GM18867 (cell line): Measurements from ENCODE around the gene TMEM62.
"Not testable (repeated sequence)": the region's sequence is repeated elsewhere in the genome, so short reads cannot be mapped to it uniquely, and the experiment has no call there.

Source experiments
- ATAC-seq: cut with Tn5 transposase; IDR thresholded peaks from one replicate; pipeline ENCODE4 v1.9.1; 2021; ENCODE audit warnings: mild to moderate bottlenecking, moderate library complexity; ENCODE audit not compliant: unreplicated experiment

Gene TMEM62

GRCh38 chr15:43207024-43207423 lies 73.6 kb downstream of the TMEM62 start:
- ATAC-seq, result no peak

- no peak for ATAC-seq
These were observed 74.9 kb downstream of the TMEM62 start for GRCh38 chr15:43208052-43209002.

- no peak for ATAC-seq
These were observed 75.9 kb downstream of the TMEM62 start for GRCh38 chr15:43209059-43209824.

GRCh38 chr15:43210172-43210745 lies 76.9 kb downstream of the TMEM62 start:
- no peak for ATAC-seq

- no peak for ATAC-seq
These were observed 77.4 kb downstream of the TMEM62 start for GRCh38 chr15:43210807-43211206.

GRCh38 chr15:43211224-43211735 lies 77.9 kb downstream of the TMEM62 start:
- no peak for ATAC-seq

- ATAC-seq, result no peak
These were observed 78.9 kb downstream of the TMEM62 start for GRCh38 chr15:43212299-43212698.

GRCh38 chr15:43212951-43213350 lies 79.6 kb downstream of the TMEM62 start:
- ATAC-seq, result no peak

GRCh38 chr15:43213466-43213865 lies 80.1 kb downstream of the TMEM62 start:
- no peak for ATAC-seq

GRCh38 chr15:43214169-43214568 lies 80.8 kb downstream of the TMEM62 start:
- no peak for ATAC-seq

GRCh38 chr15:43214592-43215295 lies 81.4 kb downstream of the TMEM62 start:
- no peak for ATAC-seq

- no peak for ATAC-seq
These were observed 82.6 kb downstream of the TMEM62 start for GRCh38 chr15:43215961-43216360.

- no peak for ATAC-seq
These were observed 85.7 kb downstream of the TMEM62 start for GRCh38 chr15:43218908-43219706.

GRCh38 chr15:43219929-43220928 lies 86.8 kb downstream of the TMEM62 start:
- no peak for ATAC-seq

- no peak for ATAC-seq
These were observed 87.6 kb downstream of the TMEM62 start, which contains the start of gene EPB42 for GRCh38 chr15:43220991-43221403. EPB42 (minus strand) TSS chr15:43221018; CDS start chr15:43220825, 193 bp downstream.

- no peak for ATAC-seq
These were observed 88.0 kb downstream of the TMEM62 start for GRCh38 chr15:43221422-43221821.

GRCh38 chr15:43225201-43225949 lies 92.0 kb downstream of the TMEM62 start:
- ATAC-seq, result no peak

- not testable (repeated sequence) for ATAC-seq
These were observed 92.5 kb downstream of the TMEM62 start for GRCh38 chr15:43225950-43226255.
